ENCODE data around the gene FCER1G. TPM values are rescaled to one million over a fixed set of nuclear protein-coding genes. Genes with fewer than 3 reads are reported as not detected.

The FCER1G gene
- total RNA-seq, 1 experiment from 2014 or later, result not detected

GRCh38 chr1:161189036-161189435, 26.1 kb upstream of the FCER1G start:
- no peaks in the 10 kb centered on the region for H3K9me3 ChIP-seq (ENCODE audit: low read length)
- no peak for DNase-seq
- H3K27ac ChIP-seq (ENCODE audit: low read length), result no peak overlapping the region
- POLR2A ChIA-PET (ENCODE audit: unreplicated experiment), result interaction anchor here (0.5 kb wide), 1 partner anchor 10 kb away, joined by 4 read pairs; no protein-coding TSS in a partner anchor
- H3K36me3 ChIP-seq (ENCODE audit: low read depth, low read length), result no peaks in the 10 kb centered on the region
- no peaks in the 10 kb centered on the region for H3F3A ChIP-seq (ENCODE audit: low read length, unreplicated experiment)
- TF ChIP-seq EZH2 (IDR thresholded peaks at IDR 0.05; ENCODE audit: low read length, unreplicated experiment) (no peak), EZH2phosphoT487 (IDR thresholded peaks at IDR 0.05; ENCODE audit: borderline replicate concordance, low read length) (no peak)
- TF ChIP-seq, protein P1, sequence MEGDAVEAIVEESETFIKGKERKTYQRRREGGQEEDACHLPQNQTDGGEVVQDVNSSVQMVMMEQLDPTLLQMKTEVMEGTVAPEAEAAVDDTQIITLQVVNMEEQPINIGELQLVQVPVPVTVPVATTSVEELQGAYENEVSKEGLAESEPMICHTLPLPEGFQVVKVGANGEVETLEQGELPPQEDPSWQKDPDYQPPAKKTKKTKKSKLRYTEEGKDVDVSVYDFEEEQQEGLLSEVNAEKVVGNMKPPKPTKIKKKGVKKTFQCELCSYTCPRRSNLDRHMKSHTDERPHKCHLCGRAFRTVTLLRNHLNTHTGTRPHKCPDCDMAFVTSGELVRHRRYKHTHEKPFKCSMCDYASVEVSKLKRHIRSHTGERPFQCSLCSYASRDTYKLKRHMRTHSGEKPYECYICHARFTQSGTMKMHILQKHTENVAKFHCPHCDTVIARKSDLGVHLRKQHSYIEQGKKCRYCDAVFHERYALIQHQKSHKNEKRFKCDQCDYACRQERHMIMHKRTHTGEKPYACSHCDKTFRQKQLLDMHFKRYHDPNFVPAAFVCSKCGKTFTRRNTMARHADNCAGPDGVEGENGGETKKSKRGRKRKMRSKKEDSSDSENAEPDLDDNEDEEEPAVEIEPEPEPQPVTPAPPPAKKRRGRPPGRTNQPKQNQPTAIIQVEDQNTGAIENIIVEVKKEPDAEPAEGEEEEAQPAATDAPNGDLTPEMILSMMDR (conservative IDR thresholded peaks at IDR 0.05; ENCODE audit: low read depth, low read length), result no peak
- CTCF ChIA-PET, result no interaction called here
- ATAC-seq, result no peak
- H2AFZ ChIP-seq (ENCODE audit: low read length), result no peak overlapping the region
- H3K4me3 ChIP-seq (ENCODE audit: low read length), result no peak overlapping the region
- no peaks in the 10 kb centered on the region for H3K79me2 ChIP-seq (ENCODE audit: low read length)
- no TSS peak for BruUV-seq (replicated peaks)
- no peaks in the 10 kb centered on the region for H3K4me1 ChIP-seq (ENCODE audit: insufficient read depth, low read length)
- H3K9me2 ChIP-seq (replicated peaks; ENCODE audit: low read length), result no peaks in the 10 kb centered on the region
- H3K27me3 ChIP-seq (ENCODE audit: low read length), result no peaks in the 10 kb centered on the region
- H3K4me2 ChIP-seq (ENCODE audit: low read length), result no peak overlapping the region
- intact Hi-C loops (cut with micrococcal nuclease), result loop anchor here (10.0 kb wide), 1 partner anchor 556 kb away; the partner anchor contains the start of gene DUSP12
- no peak overlapping the region for H3K9ac ChIP-seq (ENCODE audit: low read length)
- no peaks in the 10 kb centered on the region for H4K20me1 ChIP-seq (ENCODE audit: low read length)

- ATAC-seq, result no peak
- Histone ChIP-seq H3K4me2 (ENCODE audit: low read length) (no peak overlapping the region), H3K27me3 (ENCODE audit: low read length) (no peaks in the 10 kb centered on the region), H3K27ac (ENCODE audit: low read length) (no peak overlapping the region), H3F3A (ENCODE audit: low read length, unreplicated experiment) (no peaks in the 10 kb centered on the region), H3K9ac (ENCODE audit: low read length) (no peak overlapping the region), H3K4me1 (ENCODE audit: insufficient read depth, low read length) (no peaks in the 10 kb centered on the region), H3K79me2 (ENCODE audit: low read length) (no peaks in the 10 kb centered on the region), H2AFZ (ENCODE audit: low read length) (no peak overlapping the region), H3K4me3 (ENCODE audit: low read length) (no peak overlapping the region), H3K9me2 (replicated peaks; ENCODE audit: low read length) (no peaks in the 10 kb centered on the region), H4K20me1 (ENCODE audit: low read length) (no peaks in the 10 kb centered on the region), H3K36me3 (ENCODE audit: low read depth, low read length) (no peaks in the 10 kb centered on the region), H3K9me3 (ENCODE audit: low read length) (no peaks in the 10 kb centered on the region)
- TF ChIP-seq EZH2 (IDR thresholded peaks at IDR 0.05; ENCODE audit: low read length, unreplicated experiment) (no peak), EZH2phosphoT487 (IDR thresholded peaks at IDR 0.05; ENCODE audit: borderline replicate concordance, low read length) (no peak)
- TF ChIP-seq, protein P1 (conservative IDR thresholded peaks at IDR 0.05; ENCODE audit: low read depth, low read length), result no peak
- BruUV-seq (replicated peaks), result no TSS peak
- ChIA-PET CTCF (interaction anchor here (0.6 to 1.2 kb wide), 2 partner anchors 9 to 53 kb away, joined by 3 to 16 read pairs; no protein-coding TSS in a partner anchor), POLR2A (ENCODE audit: unreplicated experiment) (interaction anchor here (0.6 kb wide), 1 partner anchor 14 kb away, joined by 3 read pairs; no protein-coding TSS in a partner anchor)
- DNase-seq, result no peak
- intact Hi-C loops (cut with micrococcal nuclease), result no loop called here
These were observed 24.1 kb upstream of the FCER1G start for GRCh38 chr1:161190962-161191521.

DNA sequence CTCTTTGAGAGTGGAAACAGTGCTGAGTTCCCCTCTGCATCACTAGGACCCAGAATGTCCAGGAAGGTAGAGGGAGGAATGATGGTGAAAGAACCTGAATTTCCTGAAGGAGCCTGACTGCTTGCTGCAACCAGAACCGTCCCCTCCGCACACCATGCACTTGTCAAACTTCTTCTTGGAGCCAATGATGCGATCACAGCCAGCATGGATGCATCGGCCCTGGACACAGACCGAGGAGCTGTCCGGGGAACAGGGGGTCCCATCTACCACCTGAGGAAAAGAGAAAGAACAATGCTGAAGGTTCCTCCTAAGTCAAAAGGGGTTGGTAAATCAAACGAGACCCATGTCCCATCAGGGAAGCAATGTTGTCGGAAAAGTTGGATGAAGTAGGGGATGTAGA, 23.1 kb upstream of the FCER1G start:
- H3K27me3 ChIP-seq (ENCODE audit: low read length), result no peaks in the 10 kb centered on the region
- CTCF ChIA-PET, result interaction anchor here (1.2 kb wide), 1 partner anchor 10 kb away, joined by 3 read pairs; no protein-coding TSS in a partner anchor
- H3K4me2 ChIP-seq (ENCODE audit: low read length), result 0 out of 2 replicates have a peak overlapping the region, but pooled peaks have one; percentile 1
- no peak for DNase-seq
- H3K36me3 ChIP-seq (ENCODE audit: low read depth, low read length), result no peaks in the 10 kb centered on the region
- no peaks in the 10 kb centered on the region for H3K9me3 ChIP-seq (ENCODE audit: low read length)
- peak overlapping the region; percentile 59 for H2AFZ ChIP-seq (ENCODE audit: low read length)
- H4K20me1 ChIP-seq (ENCODE audit: low read length), result no peaks in the 10 kb centered on the region
- no TSS peak for BruUV-seq (replicated peaks)
- no peak overlapping the region for H3K4me3 ChIP-seq (ENCODE audit: low read length)
- no peak overlapping the region for H3K27ac ChIP-seq (ENCODE audit: low read length)
- TF ChIP-seq, protein P1 (conservative IDR thresholded peaks at IDR 0.05; ENCODE audit: low read depth, low read length), result no peak
- TF ChIP-seq EZH2 (IDR thresholded peaks at IDR 0.05; ENCODE audit: low read length, unreplicated experiment) (no peak), EZH2phosphoT487 (IDR thresholded peaks at IDR 0.05; ENCODE audit: borderline replicate concordance, low read length) (no peak)
- no peaks in the 10 kb centered on the region for H3K79me2 ChIP-seq (ENCODE audit: low read length)
- POLR2A ChIA-PET (ENCODE audit: unreplicated experiment), result no interaction called here
- H3F3A ChIP-seq (ENCODE audit: low read length, unreplicated experiment), result no peaks in the 10 kb centered on the region
- no peak overlapping the region for H3K9ac ChIP-seq (ENCODE audit: low read length)
- no peaks in the 10 kb centered on the region for H3K9me2 ChIP-seq (replicated peaks; ENCODE audit: low read length)
- ATAC-seq, result no peak
- intact Hi-C loops (cut with micrococcal nuclease), result loop anchor here (1.0 kb wide), 2 partner anchors 33 to 182 kb away; no protein-coding TSS in a partner anchor
- no peaks in the 10 kb centered on the region for H3K4me1 ChIP-seq (ENCODE audit: insufficient read depth, low read length)
